SKM-1 (cell line): ENCODE results near the gene PRDM12.

Experiments
- DNase-seq: peaks from one replicate; lab custom pipeline; 2025; ENCODE audit not compliant: unreplicated experiment; lab: John Stamatoyannopoulos, UW

Gene PRDM12

DNA sequence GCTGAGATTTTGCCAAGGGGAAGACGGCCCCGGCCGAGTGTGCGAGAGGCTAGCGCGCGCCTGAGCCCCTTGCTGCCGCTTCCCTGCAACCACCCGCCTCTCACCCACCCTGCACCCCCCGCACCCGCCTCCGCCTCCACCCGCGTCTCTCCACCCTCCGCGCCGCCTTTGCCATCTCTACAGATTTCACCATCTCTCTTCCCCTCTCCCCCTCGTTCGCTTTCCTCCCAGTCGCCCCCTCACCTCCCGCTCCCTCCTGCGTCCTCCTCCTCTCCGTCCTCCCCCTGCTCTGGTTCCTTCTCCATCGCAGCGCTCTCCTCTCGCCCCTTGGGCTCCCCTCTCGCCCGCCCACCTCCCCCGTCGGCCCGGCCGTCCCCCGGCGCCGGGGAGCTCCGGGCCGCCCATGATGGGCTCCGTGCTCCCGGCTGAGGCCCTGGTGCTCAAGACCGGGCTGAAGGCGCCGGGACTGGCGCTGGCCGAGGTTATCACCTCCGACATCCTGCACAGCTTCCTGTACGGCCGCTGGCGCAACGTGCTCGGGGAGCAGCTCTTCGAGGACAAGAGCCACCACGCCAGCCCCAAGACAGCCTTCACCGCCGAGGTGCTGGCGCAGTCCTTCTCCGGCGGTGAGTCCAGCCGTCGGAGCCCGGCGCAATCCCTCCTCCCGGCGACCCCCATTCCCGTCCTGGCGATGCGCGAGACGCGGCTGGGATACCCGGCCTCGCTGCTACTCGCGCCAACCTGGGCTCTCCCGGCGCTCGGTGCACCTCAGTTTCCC lies at the start of gene PRDM12:
TSS of gene PRDM12 (plus strand) at position 344 of the 778 bp plus-strand sequence. CDS start at position 404, 60 bp downstream.
- DNase-seq, result no peak

- no peak for DNase-seq
Observed at GRCh38 chr9:130616451-130616850, 47.9 kb upstream of the PRDM12 start.

DNA sequence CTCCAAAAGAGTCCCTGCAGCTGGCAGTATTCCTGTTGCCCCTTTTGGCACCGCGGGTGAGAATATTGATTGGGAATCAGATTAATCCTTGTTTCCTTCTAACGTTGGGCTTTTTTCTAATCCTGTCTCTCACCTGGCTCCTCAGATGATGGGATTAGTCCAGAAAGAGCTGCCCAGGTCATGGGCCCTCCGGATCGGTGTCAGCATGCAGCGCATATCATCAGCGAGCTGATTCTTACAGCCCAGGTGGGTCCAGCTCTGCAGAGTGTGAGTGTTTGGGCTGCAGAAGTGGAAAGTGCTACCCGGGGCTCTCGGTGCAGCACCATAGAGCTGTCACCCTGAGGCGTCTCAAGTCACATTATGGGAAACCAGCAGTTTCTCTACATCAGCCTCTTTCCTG lies 40.9 kb upstream of the PRDM12 start:
- DNase-seq, result no peak

- DNase-seq, result no peak
Observed at GRCh38 chr9:130624154-130624553, 40.2 kb upstream of the PRDM12 start.

GRCh38 chr9:130626249-130626996 lies 38.0 kb upstream of the PRDM12 start:
- DNase-seq, result no peak

DNA sequence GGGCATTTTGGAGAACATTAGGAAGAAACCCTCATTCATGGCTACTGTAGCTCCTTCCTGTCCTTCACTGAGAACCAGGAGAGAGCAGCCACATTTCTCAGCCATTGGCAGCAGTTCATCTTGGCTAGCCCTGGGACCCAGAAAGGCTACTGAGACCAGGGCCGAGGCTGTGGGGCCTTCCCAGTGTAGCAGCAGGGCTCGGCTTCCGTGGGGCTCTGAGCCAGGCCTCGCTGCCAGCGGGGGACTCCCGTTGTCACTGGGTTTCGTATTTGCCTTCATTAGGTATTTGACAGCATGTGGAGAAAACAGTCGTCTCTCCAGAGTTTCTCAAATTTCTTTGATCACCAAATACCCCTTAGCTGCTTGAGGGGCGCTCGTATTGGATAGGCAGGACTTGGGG lies 37.3 kb upstream of the PRDM12 start:
- no peak for DNase-seq

- DNase-seq, result no peak
Observed at GRCh38 chr9:130627896-130628792, 36.2 kb upstream of the PRDM12 start.

GRCh38 chr9:130629443-130630070 lies 34.8 kb upstream of the PRDM12 start:
- DNase-seq, result no peak

- no peak for DNase-seq
Observed at GRCh38 chr9:130630071-130630450, 34.3 kb upstream of the PRDM12 start.

GRCh38 chr9:130630506-130631330 lies 33.7 kb upstream of the PRDM12 start:
- no peak for DNase-seq

DNA sequence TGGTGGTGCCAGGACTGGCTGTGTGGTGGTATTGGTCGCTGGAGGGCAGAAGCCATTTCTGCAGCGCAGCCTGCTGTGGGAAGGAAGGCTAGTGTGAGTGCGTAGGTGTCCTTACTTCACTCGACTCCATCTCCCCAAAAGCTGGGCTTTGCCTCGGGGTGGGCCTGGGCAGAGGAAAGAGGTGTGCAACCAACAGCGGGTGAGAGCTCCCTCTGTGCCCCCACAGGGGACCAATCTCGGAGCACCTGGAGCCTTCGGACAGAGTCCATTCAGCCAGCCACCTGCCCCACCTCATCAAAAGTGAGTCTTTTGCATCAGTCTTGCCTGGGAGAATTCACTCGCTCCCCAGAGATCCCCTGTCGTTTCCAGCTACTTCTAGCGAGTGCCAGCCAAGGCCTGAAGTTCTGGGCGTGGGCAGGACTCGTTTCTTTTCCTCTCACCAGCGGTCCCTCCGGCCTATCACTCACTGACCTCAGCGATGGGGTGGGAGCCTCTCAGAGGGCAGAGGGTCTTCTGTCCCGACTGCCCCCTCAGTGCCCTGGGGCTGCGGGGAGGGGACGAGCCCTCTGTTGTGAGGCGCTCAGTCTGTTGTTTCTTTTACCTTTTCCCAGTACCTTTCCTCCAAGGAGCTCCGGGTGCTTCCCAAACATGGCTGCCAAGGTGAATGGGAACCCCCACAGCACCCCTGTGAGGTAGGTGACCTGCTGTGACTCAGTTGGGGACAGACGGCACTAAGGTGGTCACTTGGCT lies 32.9 kb upstream of the PRDM12 start:
- no peak for DNase-seq

- no peak for DNase-seq
Observed at GRCh38 chr9:130632081-130632710, 32.2 kb upstream of the PRDM12 start.

- DNase-seq, result no peak
Observed at GRCh38 chr9:130632841-130633240, 31.6 kb upstream of the PRDM12 start.

DNA sequence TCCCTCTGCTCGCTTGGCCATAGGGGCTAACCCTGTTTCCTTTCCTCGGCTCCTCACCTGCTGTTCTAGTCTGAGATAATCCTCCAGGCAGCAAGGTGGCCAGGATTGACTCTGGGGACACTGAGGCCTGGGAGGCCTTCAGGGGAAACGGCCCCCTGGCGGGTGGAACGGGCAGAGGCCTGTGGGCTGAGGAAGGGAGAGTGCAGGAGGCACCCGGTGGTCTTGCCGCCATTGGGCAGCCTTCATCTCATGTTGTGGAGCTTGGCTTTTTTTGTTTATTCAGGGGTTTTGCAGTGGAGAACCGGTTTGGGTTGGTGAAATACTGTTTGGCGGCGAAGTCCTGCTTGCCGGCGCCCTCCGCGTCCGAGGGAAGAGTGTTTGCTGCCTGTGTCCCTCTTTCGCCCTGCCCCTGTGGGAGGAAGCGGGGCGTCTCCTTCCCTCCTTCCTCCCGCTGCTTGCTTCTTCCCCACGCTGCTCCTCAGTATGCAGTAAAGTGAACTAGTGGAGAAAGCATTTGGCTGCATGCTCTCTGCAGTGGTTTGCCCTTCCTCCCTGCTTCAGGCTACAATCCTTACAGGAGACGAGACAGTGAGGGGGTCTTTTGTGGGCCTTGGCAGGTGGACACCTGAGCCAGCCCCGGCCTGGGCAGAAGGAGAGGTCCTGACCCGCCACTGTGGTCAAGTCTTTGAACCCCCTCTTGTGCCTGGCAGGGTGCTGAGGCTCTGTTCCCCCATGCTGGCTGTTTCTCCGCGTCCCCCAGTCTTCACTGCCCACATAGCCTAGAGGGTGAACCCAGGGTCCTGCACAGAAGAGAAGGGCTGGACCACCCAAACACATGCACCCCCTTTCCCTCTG lies 30.8 kb upstream of the PRDM12 start:
- DNase-seq, result no peak

- DNase-seq, result no peak
Observed at GRCh38 chr9:130634191-130634768, 30.1 kb upstream of the PRDM12 start.

GRCh38 chr9:130634801-130635200 lies 29.6 kb upstream of the PRDM12 start:
- no peak for DNase-seq

DNA sequence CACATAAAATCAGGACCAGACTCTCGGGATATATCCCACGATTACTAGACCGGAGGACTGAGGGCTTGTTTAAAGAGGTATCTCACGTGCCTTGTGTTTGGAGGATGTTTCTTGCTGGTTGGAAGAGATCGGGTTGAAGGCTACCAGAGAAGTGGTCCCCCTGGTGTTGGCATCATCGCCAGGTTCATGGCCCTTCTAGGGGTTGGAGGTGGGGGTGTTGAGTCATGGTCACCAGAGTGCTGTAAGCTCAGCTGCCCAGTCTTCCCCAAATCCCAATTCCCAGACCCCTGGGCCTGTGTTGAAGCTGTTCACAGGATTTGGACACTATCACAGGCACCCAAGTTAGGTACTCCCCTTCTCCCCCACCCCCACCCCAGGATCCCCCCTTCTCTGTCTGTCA lies 29.1 kb upstream of the PRDM12 start:
- no peak for DNase-seq
